ENCODE results near the gene AP4M1.

Gene AP4M1, protein sequence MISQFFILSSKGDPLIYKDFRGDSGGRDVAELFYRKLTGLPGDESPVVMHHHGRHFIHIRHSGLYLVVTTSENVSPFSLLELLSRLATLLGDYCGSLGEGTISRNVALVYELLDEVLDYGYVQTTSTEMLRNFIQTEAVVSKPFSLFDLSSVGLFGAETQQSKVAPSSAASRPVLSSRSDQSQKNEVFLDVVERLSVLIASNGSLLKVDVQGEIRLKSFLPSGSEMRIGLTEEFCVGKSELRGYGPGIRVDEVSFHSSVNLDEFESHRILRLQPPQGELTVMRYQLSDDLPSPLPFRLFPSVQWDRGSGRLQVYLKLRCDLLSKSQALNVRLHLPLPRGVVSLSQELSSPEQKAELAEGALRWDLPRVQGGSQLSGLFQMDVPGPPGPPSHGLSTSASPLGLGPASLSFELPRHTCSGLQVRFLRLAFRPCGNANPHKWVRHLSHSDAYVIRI

DNA sequence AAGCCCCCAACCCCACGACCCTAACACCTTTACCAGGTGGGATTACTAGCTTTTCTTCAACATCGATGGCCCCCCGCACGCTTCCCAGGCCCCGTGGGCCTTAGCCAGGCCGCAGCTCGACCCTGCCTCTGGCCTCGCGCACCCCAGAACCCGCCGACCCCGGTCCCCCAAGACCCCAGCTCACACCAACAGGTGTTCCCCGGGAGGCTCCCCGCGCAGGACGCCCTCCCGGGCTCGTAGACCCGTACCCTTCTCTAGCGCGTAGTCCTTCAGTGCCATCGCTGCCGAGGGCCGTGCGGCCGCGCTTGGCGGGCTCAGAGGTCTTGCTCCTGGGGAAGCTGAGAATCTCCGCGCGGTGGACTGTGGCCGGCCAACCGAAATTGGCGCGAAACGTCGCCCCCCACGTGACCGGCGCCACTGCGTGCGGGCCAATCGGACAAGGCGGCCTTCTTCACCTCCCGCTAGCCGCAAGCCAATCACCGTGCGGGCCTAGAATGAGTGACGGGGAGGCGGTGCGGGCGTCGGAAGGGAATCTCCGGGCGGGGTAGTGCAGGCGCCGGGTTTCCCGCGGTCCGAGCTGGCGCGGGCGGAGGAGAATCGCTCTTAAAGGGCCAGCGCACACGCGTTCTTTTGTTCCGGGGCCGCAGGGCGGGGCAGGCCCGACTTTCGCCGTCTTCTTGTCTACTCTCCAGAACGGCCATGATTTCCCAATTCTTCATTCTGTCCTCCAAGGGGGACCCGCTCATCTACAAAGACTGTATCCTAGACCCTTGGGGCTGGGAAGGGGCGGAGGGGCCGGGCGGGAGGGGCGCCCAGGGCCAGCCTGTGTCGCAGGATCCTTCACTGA is at the start of gene AP4M1, which contains the start of gene MCM7:
Gene AP4M1, plus strand, starts transcription at position 628 of the 847 bp plus-strand sequence. Its CDS starts 72 bp downstream, at position 700.
Gene MCM7, minus strand, starts transcription at position 382 of the 847 bp plus-strand sequence. Its CDS starts 103 bp downstream, at position 279.
- TF ChIP-seq, protein P1, sequence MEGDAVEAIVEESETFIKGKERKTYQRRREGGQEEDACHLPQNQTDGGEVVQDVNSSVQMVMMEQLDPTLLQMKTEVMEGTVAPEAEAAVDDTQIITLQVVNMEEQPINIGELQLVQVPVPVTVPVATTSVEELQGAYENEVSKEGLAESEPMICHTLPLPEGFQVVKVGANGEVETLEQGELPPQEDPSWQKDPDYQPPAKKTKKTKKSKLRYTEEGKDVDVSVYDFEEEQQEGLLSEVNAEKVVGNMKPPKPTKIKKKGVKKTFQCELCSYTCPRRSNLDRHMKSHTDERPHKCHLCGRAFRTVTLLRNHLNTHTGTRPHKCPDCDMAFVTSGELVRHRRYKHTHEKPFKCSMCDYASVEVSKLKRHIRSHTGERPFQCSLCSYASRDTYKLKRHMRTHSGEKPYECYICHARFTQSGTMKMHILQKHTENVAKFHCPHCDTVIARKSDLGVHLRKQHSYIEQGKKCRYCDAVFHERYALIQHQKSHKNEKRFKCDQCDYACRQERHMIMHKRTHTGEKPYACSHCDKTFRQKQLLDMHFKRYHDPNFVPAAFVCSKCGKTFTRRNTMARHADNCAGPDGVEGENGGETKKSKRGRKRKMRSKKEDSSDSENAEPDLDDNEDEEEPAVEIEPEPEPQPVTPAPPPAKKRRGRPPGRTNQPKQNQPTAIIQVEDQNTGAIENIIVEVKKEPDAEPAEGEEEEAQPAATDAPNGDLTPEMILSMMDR (IDR thresholded peaks at IDR 0.05): no peak

DNA sequence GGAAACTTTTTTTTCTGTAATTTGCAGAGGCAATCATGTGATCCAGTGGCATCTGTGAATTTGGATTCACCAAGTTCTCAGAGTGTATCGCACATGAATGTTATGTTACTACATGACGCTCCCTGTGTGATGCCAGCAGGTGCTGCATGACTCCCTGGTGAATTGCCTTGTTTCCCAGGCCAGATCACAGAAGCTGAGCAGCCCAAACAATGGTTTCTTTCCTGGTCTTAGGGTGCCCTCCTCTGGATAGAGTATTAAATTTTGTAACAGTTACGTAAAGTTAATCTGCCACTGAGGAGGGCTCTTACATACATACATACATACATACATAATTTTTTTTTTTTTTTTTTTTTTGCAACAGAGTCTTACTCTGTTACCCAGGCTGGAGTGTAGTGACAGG is 48.2 kb upstream of the AP4M1 start:
- TF ChIP-seq, protein P1 (IDR thresholded peaks at IDR 0.05): peak; percentile 37; the same call in 1 of the 2 replicates

DNA sequence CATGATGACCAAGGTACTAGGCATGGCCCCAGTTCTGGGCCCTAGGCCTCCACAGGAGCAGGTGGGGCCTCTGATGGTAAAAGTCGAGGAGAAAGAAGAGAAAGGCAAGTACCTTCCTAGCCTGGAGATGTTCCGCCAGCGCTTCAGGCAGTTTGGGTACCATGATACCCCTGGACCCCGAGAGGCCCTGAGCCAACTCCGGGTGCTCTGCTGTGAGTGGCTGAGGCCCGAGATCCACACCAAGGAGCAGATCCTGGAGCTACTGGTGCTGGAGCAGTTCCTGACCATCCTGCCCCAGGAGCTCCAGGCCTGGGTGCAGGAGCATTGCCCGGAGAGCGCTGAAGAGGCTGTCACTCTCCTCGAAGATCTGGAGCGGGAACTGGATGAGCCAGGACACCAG is 44.4 kb upstream of the AP4M1 start:
- TF ChIP-seq, protein P1 (IDR thresholded peaks at IDR 0.05): no peak

DNA sequence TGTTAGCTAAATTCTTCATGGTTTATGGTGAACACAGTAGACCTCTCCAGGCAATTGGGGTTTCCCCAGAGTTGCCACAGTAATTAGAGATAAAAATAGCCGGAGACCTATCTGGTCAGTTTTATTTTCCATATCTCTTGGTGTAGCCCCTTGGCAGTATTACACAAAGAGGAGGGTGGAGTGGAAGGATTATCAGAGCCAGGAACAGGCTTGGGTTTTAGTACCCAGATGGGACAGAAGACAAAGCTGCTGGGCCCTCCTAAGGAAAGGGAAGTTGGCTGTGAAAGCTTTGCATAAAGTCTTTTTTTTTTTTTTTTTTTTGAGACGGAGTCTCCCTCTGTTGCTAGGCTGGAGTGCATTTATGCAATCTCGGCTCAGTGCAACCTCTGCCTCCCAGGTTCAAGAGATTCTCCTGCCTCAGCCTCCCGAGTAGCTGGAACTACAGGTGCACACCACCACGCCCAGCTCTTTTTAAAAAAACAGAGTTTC is 42.1 kb upstream of the AP4M1 start:
- TF ChIP-seq, protein P1 (IDR thresholded peaks at IDR 0.05): no peak

DNA sequence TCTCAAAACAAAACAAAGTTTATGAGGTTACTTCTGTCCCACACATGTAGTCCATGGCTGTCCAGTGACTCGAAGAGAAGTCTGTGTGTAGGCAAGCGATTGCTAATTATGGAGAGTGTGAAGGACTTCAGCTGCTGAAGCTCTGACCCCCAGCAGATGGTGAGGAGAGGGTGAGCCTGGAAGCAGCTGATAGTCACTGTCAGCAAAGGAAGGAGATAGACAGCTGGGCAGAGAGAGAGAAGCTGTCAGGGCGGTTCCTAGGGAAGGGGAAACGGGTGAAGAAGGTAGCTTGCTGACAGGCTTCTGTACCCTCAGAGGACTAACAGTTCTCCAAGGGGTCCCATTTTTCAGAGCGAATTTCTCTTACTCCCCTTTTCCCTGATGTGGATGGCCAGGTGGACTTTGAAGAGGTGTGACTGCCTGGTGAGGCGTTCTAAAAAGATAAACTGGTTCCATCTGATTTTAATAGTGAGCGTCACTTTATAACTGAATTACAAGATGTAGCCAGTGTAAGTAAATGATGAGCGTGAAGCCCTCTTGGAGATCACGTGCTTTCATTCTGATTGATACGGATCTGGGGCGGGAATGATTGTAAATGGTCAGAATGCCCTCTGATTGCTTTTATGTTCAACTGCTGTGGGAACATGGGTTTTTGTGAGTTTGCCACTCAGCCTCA is 39.8 kb upstream of the AP4M1 start:
- TF ChIP-seq, protein P1 (IDR thresholded peaks at IDR 0.05): no peak

DNA sequence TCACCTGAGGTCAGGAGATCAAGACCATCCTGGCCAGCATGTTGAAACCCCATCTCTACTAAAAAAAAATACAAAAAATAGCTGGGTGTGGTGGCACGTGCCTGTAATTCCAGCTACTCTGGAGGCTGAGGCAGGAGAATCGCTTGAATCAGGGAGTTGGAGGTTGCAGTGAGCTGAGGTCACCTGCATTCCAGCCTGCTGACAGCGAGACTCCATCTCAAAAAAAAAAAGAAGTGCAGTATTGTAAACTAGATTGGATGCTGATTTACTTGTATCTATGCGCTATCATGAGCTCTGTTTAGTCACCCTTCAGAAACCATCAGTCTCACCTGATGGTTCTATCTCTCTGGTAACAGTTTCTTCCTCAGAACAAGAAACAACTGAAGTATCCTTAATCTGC is 38.1 kb upstream of the AP4M1 start:
- TF ChIP-seq, protein P1 (IDR thresholded peaks at IDR 0.05): no peak

DNA sequence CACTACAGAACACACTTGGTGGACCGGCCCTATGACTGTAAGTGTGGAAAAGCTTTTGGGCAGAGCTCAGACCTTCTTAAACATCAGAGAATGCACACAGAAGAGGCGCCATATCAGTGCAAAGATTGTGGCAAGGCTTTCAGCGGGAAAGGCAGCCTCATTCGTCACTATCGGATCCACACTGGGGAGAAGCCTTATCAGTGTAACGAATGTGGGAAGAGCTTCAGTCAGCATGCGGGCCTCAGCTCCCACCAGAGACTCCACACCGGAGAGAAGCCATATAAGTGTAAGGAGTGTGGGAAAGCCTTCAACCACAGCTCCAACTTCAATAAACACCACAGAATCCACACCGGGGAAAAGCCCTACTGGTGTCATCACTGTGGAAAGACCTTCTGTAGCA is 37.3 kb upstream of the AP4M1 start:
- TF ChIP-seq, protein P1 (IDR thresholded peaks at IDR 0.05): no peak

All from LNCAP (cell line).